Measurements from ENCODE around the gene KRTAP20-4.

Gene KRTAP20-4

GRCh38 chr21:30668776-30669175 is 48.3 kb downstream of the KRTAP20-4 start:
- DNase-seq, result no peak
